Activated B cell treated with CpG ODN at 0.5 μM for 24 hours (primary cell): ENCODE measurements around the gene CREBZF. TPM values are rescaled to one million over a fixed set of nuclear protein-coding genes. Genes with fewer than 3 reads are reported as not detected.

Source experiments
- ATAC-seq: fragments of 200-7000 bp; cut with Tn5 transposase; one replicate; pipeline ENCODE4 v1.10.0; 2021; ENCODE audit warnings: low read depth, mild to moderate bottlenecking, moderate library complexity
- CTCF ChIA-PET: fragments of 350-600 bp; sonication (Branson Sonifier 250); formaldehyde crosslinking; loops from one replicate; lab custom pipeline; 2021; ENCODE audit warnings: antibody characterized with exemption; lab: Charles Lee
- POLR2A ChIA-PET: fragments of 350-600 bp; sonication (Branson Sonifier 250); formaldehyde crosslinking; loops from one replicate; lab custom pipeline; 2021; ENCODE audit warnings: antibody characterized with exemption; lab: Charles Lee
- DNase-seq: peaks from one replicate; pipeline ENCODE4 v3.0.0; 2022
- H3K27ac Mint-ChIP-seq: one replicate; pipeline ENCODE4 v1.8.0; 2020; ENCODE audit warnings: mixed read lengths
- H3K27me3 Mint-ChIP-seq: one replicate; pipeline ENCODE4 v1.8.0; 2021; ENCODE audit warnings: mixed read lengths
- H3K36me3 Mint-ChIP-seq: one replicate; pipeline ENCODE4 v1.8.0; 2021; ENCODE audit warnings: low read depth, mixed read lengths
- H3K4me1 Mint-ChIP-seq: one replicate; pipeline ENCODE4 v1.8.0; 2021; ENCODE audit warnings: mixed read lengths
- H3K4me3 Mint-ChIP-seq: one replicate; pipeline ENCODE4 v1.8.0; 2020; ENCODE audit warnings: mild to moderate bottlenecking, mixed read lengths
- H3K9me3 Mint-ChIP-seq: one replicate; pipeline ENCODE4 v1.8.0; 2020; ENCODE audit warnings: mixed read lengths
- CTCF ChIP-seq: fragments of 200-600 bp; IDR thresholded peaks from one replicate; pipeline ENCODE4 v1.8.0; 2022; ENCODE audit warnings: antibody characterized with exemption, mild to moderate bottlenecking
- intact Hi-C: fragments of 100-400 bp; cut with micrococcal nuclease; formaldehyde crosslinking; loops from one replicate; pipeline ENCODE4 v1.15.1; 2024
- total RNA-seq: library from RNA; stranded (reverse); gene quantifications from 2 replicates; pipeline ENCODE4 v1.2.3, GENCODE V29; 2022

CREBZF gene, protein sequence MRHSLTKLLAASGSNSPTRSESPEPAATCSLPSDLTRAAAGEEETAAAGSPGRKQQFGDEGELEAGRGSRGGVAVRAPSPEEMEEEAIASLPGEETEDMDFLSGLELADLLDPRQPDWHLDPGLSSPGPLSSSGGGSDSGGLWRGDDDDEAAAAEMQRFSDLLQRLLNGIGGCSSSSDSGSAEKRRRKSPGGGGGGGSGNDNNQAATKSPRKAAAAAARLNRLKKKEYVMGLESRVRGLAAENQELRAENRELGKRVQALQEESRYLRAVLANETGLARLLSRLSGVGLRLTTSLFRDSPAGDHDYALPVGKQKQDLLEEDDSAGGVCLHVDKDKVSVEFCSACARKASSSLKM
- 46.1 and 60.3 TPM in 2 replicates for total RNA-seq

DNA sequence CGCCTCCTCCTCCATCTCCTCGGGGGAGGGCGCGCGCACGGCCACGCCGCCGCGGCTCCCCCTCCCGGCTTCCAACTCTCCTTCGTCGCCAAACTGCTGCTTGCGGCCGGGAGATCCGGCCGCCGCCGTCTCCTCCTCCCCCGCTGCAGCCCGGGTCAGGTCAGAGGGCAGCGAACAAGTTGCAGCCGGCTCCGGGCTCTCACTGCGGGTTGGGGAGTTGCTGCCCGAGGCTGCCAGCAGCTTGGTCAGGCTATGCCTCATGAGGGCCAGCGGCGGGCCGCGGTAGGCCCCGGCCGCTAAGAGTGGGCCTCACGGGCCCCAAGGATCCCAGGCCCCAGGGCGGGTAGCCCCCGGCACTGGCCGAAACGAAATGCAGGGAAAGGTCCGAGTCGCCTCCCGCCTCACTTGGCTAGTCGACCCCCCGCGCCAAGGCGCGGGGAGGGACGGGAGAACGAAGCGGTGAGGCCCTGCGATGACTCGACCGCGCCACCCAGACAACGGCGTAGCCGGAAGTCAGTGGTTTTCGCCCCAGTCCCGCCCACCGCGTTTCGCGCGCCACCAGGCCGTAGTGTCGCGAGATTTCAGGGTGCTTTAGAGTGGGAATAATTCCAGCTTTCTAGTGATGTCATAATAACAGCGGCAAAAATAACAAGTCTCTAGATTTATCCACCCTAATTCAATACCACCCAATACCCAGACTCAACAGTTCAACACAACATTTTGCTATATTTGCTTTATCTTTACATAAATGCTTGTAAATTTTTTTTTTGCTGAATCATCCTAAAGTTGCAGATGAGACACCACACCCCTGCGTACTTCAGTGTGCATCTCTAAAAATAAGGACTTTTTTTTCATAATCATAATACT, at the start of gene CREBZF:
TSS of gene CREBZF (minus strand) at position 515 of the 867 bp plus-strand sequence. CDS start at position 261, 254 bp downstream.
- ATAC-seq (peak; percentile 86), DNase-seq (peak; percentile 96)
- H3K36me3 Mint-ChIP-seq = peaks cover 37% of the 10 kb centered on the region
- no peaks in the 10 kb centered on the region for H3K27me3 Mint-ChIP-seq
- H3K9me3 Mint-ChIP-seq = no peaks in the 10 kb centered on the region
- ChIA-PET POLR2A (interaction anchor here (0.5 to 3.3 kb wide), 11 partner anchors 8 to 560 kb away, joined by 3 to 70 read pairs (median 5); partner anchors contain the start of genes CCDC83, DLG2, TMEM126A and TMEM126B), CTCF (interaction anchor here (0.6 kb wide), 1 partner anchor 15 kb away, joined by 3 read pairs; no protein-coding TSS in a partner anchor)
- peak within 1 kb of the TSS; percentile 93 for H3K27ac Mint-ChIP-seq
- peak within 1 kb of the TSS; percentile 95 for H3K4me3 Mint-ChIP-seq
- intact Hi-C loops = loop anchor here (1.0 to 10.0 kb wide), 12 partner anchors 17 to 1372 kb away; partner anchors contain the start of genes EED, HIKESHI, PICALM and TMEM126A
- H3K4me1 Mint-ChIP-seq = peaks cover 45% of the 10 kb centered on the region
- TF ChIP-seq CTCF = no peak

DNA sequence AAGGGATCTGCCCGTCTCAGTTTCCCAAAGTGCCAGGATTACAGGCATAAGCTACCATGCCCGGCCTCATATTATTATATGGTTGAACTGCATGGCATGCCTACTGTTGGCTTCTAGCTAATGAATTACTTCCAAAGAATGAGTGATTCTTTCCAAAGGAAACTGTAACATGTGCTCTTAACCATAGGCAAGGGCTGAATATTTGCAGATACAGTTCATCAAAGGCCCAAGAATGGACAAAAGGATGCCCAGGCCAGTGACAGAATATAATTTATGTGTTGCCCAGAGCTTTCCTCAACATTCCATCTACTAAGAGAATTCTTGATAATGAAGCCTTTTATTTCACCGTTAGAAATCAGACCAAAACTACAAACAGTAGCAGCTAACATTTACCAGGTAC, 48.0 kb upstream of the CREBZF start:
- ChIA-PET POLR2A (no interaction called here), CTCF (no interaction called here)
- Mint-ChIP-seq H3K27me3 (no peaks in the 10 kb centered on the region), H3K27ac (no peak overlapping the region), H3K9me3 (no peaks in the 10 kb centered on the region), H3K4me3 (no peak overlapping the region), H3K36me3 (no peaks in the 10 kb centered on the region), H3K4me1 (no peaks in the 10 kb centered on the region)
- intact Hi-C loops = no loop called here
- DNase-seq (no peak), ATAC-seq (no peak)
- TF ChIP-seq CTCF = no peak

DNA sequence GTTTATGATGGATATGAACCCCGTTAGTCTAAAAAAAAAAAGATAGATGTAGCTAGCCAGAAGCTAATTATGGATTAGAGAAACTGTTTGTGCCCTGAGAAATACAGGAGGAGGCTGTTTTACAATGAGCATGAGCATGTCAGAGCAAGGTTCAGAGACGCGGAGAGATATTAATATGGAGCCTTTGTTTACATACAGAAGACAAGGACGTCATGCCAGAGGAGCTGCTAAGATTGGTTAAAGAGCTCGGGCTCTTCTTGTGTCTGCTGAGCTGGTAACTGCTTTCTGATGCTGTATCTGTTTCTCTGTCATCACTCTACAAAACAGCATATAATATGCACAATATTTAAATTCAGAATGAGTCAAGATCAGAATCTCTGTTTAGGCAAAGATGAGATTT, 46.0 kb upstream of the CREBZF start:
- Mint-ChIP-seq H3K4me3 (no peak overlapping the region), H3K4me1 (no peaks in the 10 kb centered on the region), H3K36me3 (no peaks in the 10 kb centered on the region), H3K27me3 (no peaks in the 10 kb centered on the region), H3K27ac (no peak overlapping the region), H3K9me3 (no peaks in the 10 kb centered on the region)
- DNase-seq (no peak), ATAC-seq (no peak)
- intact Hi-C loops = no loop called here
- ChIA-PET CTCF (no interaction called here), POLR2A (no interaction called here)
- no peak for TF ChIP-seq CTCF

GRCh38 chr11:85709941-85710702, 45.2 kb upstream of the CREBZF start:
- ATAC-seq (no peak), DNase-seq (no peak)
- intact Hi-C loops = no loop called here
- Mint-ChIP-seq H3K9me3 (no peaks in the 10 kb centered on the region), H3K4me3 (no peak overlapping the region), H3K36me3 (no peaks in the 10 kb centered on the region), H3K4me1 (no peaks in the 10 kb centered on the region), H3K27ac (no peak overlapping the region), H3K27me3 (no peaks in the 10 kb centered on the region)
- ChIA-PET CTCF (no interaction called here), POLR2A (no interaction called here)
- no peak for TF ChIP-seq CTCF
